ENCODE results near the gene GJB4. TPM values are rescaled to one million over a fixed set of nuclear protein-coding genes. Genes with fewer than 3 reads are reported as not detected.
"Not testable (repeated sequence)": the region's sequence is repeated elsewhere in the genome, so short reads cannot be mapped to it uniquely, and the experiment has no call there.

Gene GJB4
- total RNA-seq, 2 donors from 2014 or later = 0.46 to 0.81 TPM

- H3K27ac Mint-ChIP-seq = no peak overlapping the region
- peaks cover 3% of the 10 kb centered on the region for H3K4me1 Mint-ChIP-seq
These were observed 11.5 kb downstream of the GJB4 start for GRCh38 chr1:34770891-34771504.

GRCh38 chr1:34771573-34772371, 12.2 kb downstream of the GJB4 start:
- H3K4me1 ChIP-seq (ENCODE audit: control insufficient read depth, insufficient read depth, low read length) = peaks cover 15% of the 10 kb centered on the region
- H3K9me3 ChIP-seq (ENCODE audit: control insufficient read depth, low read length) = no peaks in the 10 kb centered on the region
- Mint-ChIP-seq H3K36me3 (ENCODE audit: low read depth) (no peaks in the 10 kb centered on the region), H3K27ac (no peak overlapping the region), H3K4me1 (peaks cover 3% of the 10 kb centered on the region), H3K4me3 (no peak overlapping the region), H3K27me3 (ENCODE audit: insufficient read depth) (no peaks in the 10 kb centered on the region), H3K9me3 (no peaks in the 10 kb centered on the region)
- H3K9ac ChIP-seq (ENCODE audit: extremely low read depth, low read length, poor library complexity, severe bottlenecking) = no peak overlapping the region
- no peak for TF ChIP-seq CTCF (conservative IDR thresholded peaks at IDR 0.05)
- H3K36me3 ChIP-seq (ENCODE audit: control insufficient read depth, insufficient read depth, low read length) = no peaks in the 10 kb centered on the region
- no peak overlapping the region for H3K4me3 ChIP-seq (ENCODE audit: low read length)
- no peak for DNase-seq
- WGBS, 2 experiments (ENCODE audit: insufficient coverage in 1 of 2, insufficient read length in 1 of 2) = 86 to 90% methylated on average over 15 to 16 of the region's 16 CpGs
- no peak overlapping the region for H3K27ac ChIP-seq (ENCODE audit: low read depth, low read length)
- H3K27me3 ChIP-seq (ENCODE audit: control insufficient read depth, insufficient read depth, low read length, poor library complexity, severe bottlenecking) = no peaks in the 10 kb centered on the region

More at GRCh38 chr1:34770891-34771504, 11.5 kb downstream of the GJB4 start:
- TF ChIP-seq CTCF (conservative IDR thresholded peaks at IDR 0.05) = no peak
- no peak for DNase-seq
- Histone ChIP-seq H3K9me3 (ENCODE audit: control insufficient read depth, low read length) (no peaks in the 10 kb centered on the region), H3K36me3 (ENCODE audit: control insufficient read depth, insufficient read depth, low read length) (no peaks in the 10 kb centered on the region), H3K4me3 (ENCODE audit: low read length) (no peak overlapping the region), H3K27ac (ENCODE audit: low read depth, low read length) (no peak overlapping the region), H3K9ac (ENCODE audit: extremely low read depth, low read length, poor library complexity, severe bottlenecking) (no peak overlapping the region), H3K4me1 (ENCODE audit: control insufficient read depth, insufficient read depth, low read length) (peaks cover 11% of the 10 kb centered on the region), H3K27me3 (ENCODE audit: control insufficient read depth, insufficient read depth, low read length, poor library complexity, severe bottlenecking) (no peaks in the 10 kb centered on the region)
- H3K4me3 Mint-ChIP-seq = no peak overlapping the region
- H3K27me3 Mint-ChIP-seq (ENCODE audit: insufficient read depth) = no peaks in the 10 kb centered on the region
- no peaks in the 10 kb centered on the region for H3K9me3 Mint-ChIP-seq
- 91 to 98% methylated on average over 5 of the region's 5 CpGs for WGBS, 2 experiments (ENCODE audit: insufficient coverage in 1 of 2, insufficient read length in 1 of 2)
- no peaks in the 10 kb centered on the region for H3K36me3 Mint-ChIP-seq (ENCODE audit: low read depth)

GRCh38 chr1:34773114-34773513, 13.6 kb downstream of the GJB4 start:
- not testable (repeated sequence) for H3K36me3 Mint-ChIP-seq (ENCODE audit: low read depth); H3K4me1 Mint-ChIP-seq; H3K27ac Mint-ChIP-seq; DNase-seq; H3K4me3 Mint-ChIP-seq; H3K9me3 ChIP-seq (ENCODE audit: control insufficient read depth, low read length); H3K4me3 ChIP-seq (ENCODE audit: low read length); H3K27ac ChIP-seq (ENCODE audit: low read depth, low read length); H3K27me3 ChIP-seq (ENCODE audit: control insufficient read depth, insufficient read depth, low read length, poor library complexity, severe bottlenecking); H3K9ac ChIP-seq (ENCODE audit: extremely low read depth, low read length, poor library complexity, severe bottlenecking); H3K9me3 Mint-ChIP-seq; H3K36me3 ChIP-seq (ENCODE audit: control insufficient read depth, insufficient read depth, low read length); H3K27me3 Mint-ChIP-seq (ENCODE audit: insufficient read depth)
- H3K4me1 ChIP-seq (ENCODE audit: control insufficient read depth, insufficient read depth, low read length) = peaks cover 22% of the 10 kb centered on the region
- WGBS, 2 experiments (ENCODE audit: insufficient coverage in 1 of 2, insufficient read length in 1 of 2) = 89 to 94% methylated on average over 4 of the region's 4 CpGs
